Mesendoderm (in vitro differentiated cells): ENCODE data around the gene C17orf75. TPM values are rescaled to one million over a fixed set of nuclear protein-coding genes. Genes with fewer than 3 reads are reported as not detected.
"Not testable (repeated sequence)": the region's sequence is repeated elsewhere in the genome, so short reads cannot be mapped to it uniquely, and the experiment has no call there.

Source experiments
- DNase-seq: peaks from one replicate; pipeline ENCODE4 v3.0.0; 2013
- H2AK5ac ChIP-seq: 2 replicates; pipeline ENCODE4 v1.6.1; 2013; ENCODE audit warnings: low read length, inconsistent platforms
- H2BK120ac ChIP-seq: 2 replicates; pipeline ENCODE4 v1.6.1; 2013; ENCODE audit warnings: low read depth, mild to moderate bottlenecking, low read length, moderate library complexity, mixed read lengths
- H2BK15ac ChIP-seq: replicated peaks from 2 replicates; pipeline ENCODE4 v1.6.1; 2013; ENCODE audit warnings: low read depth, mild to moderate bottlenecking, moderate library complexity
- H2BK5ac ChIP-seq: 2 replicates; pipeline ENCODE4 v1.6.1; 2013; ENCODE audit warnings: low read length, inconsistent platforms
- H3K18ac ChIP-seq: 2 replicates; pipeline ENCODE4 v1.6.1; 2013; ENCODE audit warnings: mild to moderate bottlenecking, low read length, mixed read lengths
- H3K23ac ChIP-seq: one replicate; pipeline ENCODE4 v1.6.1; 2013; ENCODE audit warnings: low read length
- H3K27ac ChIP-seq: 2 replicates; pipeline ENCODE4 v1.5.1; 2013; ENCODE audit warnings: low read depth, mild to moderate bottlenecking, inconsistent platforms, low read length, moderate library complexity
- H3K27me3 ChIP-seq: 2 replicates; pipeline ENCODE4 v1.6.1; 2013; ENCODE audit warnings: low read length, control low read depth, mild to moderate bottlenecking, inconsistent platforms; ENCODE audit not compliant: insufficient read depth, poor library complexity
- H3K36me3 ChIP-seq: 2 replicates; pipeline ENCODE4 v1.6.1; 2013; ENCODE audit warnings: low read length, inconsistent platforms; ENCODE audit not compliant: control insufficient read depth, insufficient read depth
- H3K4ac ChIP-seq: one replicate; pipeline ENCODE4 v1.6.1; 2013; ENCODE audit warnings: low read depth, mild to moderate bottlenecking, low read length, moderate library complexity
- H3K4me1 ChIP-seq: 2 replicates; pipeline ENCODE4 v1.6.1; 2013; ENCODE audit warnings: low read depth, low read length, inconsistent platforms; ENCODE audit not compliant: control insufficient read depth
- H3K4me2 ChIP-seq: 2 replicates; pipeline ENCODE4 v1.6.1; 2013; ENCODE audit warnings: low read length
- H3K4me3 ChIP-seq: 2 replicates; pipeline ENCODE4 v1.5.1; 2013; ENCODE audit warnings: mild to moderate bottlenecking, low read length
- H3K56ac ChIP-seq: one replicate; pipeline ENCODE4 v1.6.1; 2013; ENCODE audit warnings: low read length
- H3K79me1 ChIP-seq: 2 replicates; pipeline ENCODE4 v1.6.1; 2013; ENCODE audit warnings: low read length, inconsistent platforms
- H3K79me2 ChIP-seq: 2 replicates; pipeline ENCODE4 v1.6.1; 2013; ENCODE audit warnings: mild to moderate bottlenecking, low read length; ENCODE audit not compliant: control insufficient read depth, insufficient read depth
- H3K9ac ChIP-seq: 2 replicates; pipeline ENCODE4 v1.6.1; 2013; ENCODE audit warnings: low read length, inconsistent platforms
- H4K5ac ChIP-seq: one replicate; pipeline ENCODE4 v1.6.1; 2013; ENCODE audit warnings: low read length
- H4K8ac ChIP-seq: one replicate; pipeline ENCODE4 v1.6.1; 2013; ENCODE audit warnings: low read depth, mild to moderate bottlenecking, control low read depth, low read length, moderate library complexity
- WGBS: extraction: QIAGEN DNeasy Blood & Tissue Kit; methylation state at CpG from one replicate; pipeline ENCODE4 v1.1.7; 2013; ENCODE audit warnings: low lambda C conversion rate, missing lambda C conversion rate; ENCODE audit not compliant: insufficient coverage; ENCODE audit errors: extremely low coverage; 5-methylcytosine and 5-hydroxymethylcytosine counted together
- polyA plus RNA-seq, 2 experiments: library from polyadenylated mRNA; stranded (reverse); fragments of 200-250 nt; gene quantifications; one replicate each; pipeline ENCODE4 v1.2.3, GENCODE V29; 2013

Gene C17orf75
- 30.9 TPM for polyA plus RNA-seq (2013, experiment 1 of 2)
- 31.9 TPM for polyA plus RNA-seq (2013, experiment 2 of 2)

DNA sequence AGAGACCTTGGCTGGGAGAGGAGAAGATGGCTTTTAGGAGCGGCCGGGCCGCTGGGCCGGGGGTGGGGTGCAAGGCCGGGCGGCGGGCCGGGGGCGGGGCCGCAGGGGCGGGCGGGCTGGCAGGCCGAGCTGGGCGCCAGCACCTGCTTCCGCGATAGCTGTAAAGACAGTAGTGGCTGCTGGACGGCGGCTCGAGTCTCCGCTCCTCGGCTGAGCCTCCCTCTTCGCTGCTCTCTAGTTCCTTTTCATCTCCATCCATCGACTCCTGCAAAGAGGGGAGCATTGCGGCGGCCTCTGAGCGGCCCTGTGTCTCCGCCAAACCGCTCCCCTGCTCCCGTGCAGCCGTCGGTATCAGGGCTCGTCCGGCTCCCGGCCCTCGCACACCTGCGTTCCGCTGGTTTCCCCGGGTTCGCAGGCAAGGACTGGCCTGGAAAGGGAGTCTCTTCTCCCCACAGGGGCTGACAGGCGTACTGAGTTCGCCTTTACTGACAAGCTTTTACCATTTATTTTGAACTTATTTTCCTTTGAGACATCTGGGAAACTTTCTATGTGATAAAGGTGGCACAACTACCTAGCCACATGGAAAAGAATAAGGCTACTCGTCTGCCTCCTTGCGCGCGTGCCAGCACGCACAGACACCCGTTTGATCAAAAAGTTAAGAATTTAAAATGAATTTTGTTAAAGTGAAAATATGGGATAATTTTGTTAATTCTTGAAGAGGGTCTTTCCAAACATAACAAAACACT lies at the start of gene C17orf75:
Gene C17orf75, minus strand, starts transcription at position 317 of the 746 bp plus-strand sequence. Its CDS starts 34 bp downstream, at position 283.
- Histone ChIP-seq H3K23ac (no peak within 1 kb of the TSS), H3K4me2 (peak within 1 kb of the TSS; percentile 36), H3K79me1 (peaks cover 4% of the 10 kb centered on the region), H3K56ac (peak within 1 kb of the TSS; percentile 94), H3K4me1 (peaks cover 4% of the 10 kb centered on the region), H3K27ac (peak within 1 kb of the TSS; percentile 1), H3K4me3 (peak within 1 kb of the TSS; percentile 81), H4K5ac (no peak within 1 kb of the TSS), H3K18ac (no peak within 1 kb of the TSS), H2BK5ac (no peak within 1 kb of the TSS), H2BK120ac (no peak within 1 kb of the TSS), H3K9ac (peak within 1 kb of the TSS; percentile 88), H3K4ac (peak within 1 kb of the TSS; percentile 70), H3K79me2 (no peaks in the 10 kb centered on the region), H4K8ac (peak within 1 kb of the TSS; percentile 28), H2BK15ac (no peak within 1 kb of the TSS), H3K27me3 (no peaks in the 10 kb centered on the region), H2AK5ac (no peak within 1 kb of the TSS), H3K36me3 (no peaks in the 10 kb centered on the region)
- WGBS, result no CpG with 5 or more reads among the region's 47 CpGs
- DNase-seq, result peak; percentile 84

DNA sequence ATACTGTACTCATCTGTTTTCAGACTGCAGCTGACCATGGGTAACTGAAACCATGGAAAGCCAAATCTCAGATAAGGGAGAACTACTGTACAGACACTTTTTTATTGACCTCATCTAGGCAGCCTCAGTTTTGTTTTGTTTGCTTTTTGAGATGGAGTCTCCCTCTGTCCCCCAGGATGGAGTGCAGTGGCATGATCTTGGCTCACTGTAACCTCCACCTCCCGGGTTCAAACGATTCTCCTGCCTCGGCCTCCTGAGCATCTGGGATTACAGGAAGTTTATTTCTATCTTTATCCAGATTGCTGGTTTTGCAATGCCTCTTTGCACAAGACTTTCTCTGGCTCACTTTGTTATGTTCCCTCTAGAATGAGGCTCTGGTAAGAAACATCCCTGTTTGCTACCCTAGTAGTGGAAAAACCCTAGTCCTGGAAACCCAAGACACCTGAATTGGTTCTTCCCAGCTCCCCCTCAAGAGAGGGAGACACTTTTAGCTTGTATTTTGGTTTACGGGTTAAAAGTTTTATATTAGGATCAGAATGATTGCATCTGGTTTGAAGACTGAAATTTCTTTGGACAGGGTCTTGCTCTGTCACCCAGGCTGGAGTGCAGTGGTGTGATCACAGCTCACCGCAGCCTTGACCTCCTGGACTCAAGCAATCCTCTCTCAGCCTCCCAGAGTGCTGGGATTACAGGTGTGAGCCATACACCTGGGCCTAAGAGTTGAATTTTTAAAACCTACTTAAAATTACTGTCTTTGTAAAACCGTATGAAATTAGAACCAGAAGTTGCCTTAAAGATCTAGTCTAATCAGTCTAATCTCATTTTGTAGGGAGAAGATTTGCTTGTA lies 46.9 kb upstream of the C17orf75 start:
- no peak overlapping the region for H4K8ac ChIP-seq
- H3K4me3 ChIP-seq, result no peak overlapping the region
- no peak overlapping the region for H2BK120ac ChIP-seq
- H3K4me2 ChIP-seq, result no peak overlapping the region
- WGBS, result no CpG with 5 or more reads among the region's 6 CpGs
- H3K36me3 ChIP-seq, result no peaks in the 10 kb centered on the region
- no peak overlapping the region for H3K23ac ChIP-seq
- no peak overlapping the region for H4K5ac ChIP-seq
- H3K79me2 ChIP-seq, result no peaks in the 10 kb centered on the region
- H2BK5ac ChIP-seq, result no peak overlapping the region
- H3K27ac ChIP-seq, result no peak overlapping the region
- no peak overlapping the region for H2AK5ac ChIP-seq
- no peak overlapping the region for H2BK15ac ChIP-seq
- H3K56ac ChIP-seq, result no peak overlapping the region
- H3K4ac ChIP-seq, result no peak overlapping the region
- no peak overlapping the region for H3K18ac ChIP-seq
- no peaks in the 10 kb centered on the region for H3K27me3 ChIP-seq
- no peaks in the 10 kb centered on the region for H3K79me1 ChIP-seq
- no peak for DNase-seq
- no peaks in the 10 kb centered on the region for H3K4me1 ChIP-seq
- no peak overlapping the region for H3K9ac ChIP-seq

- DNase-seq, H3K18ac ChIP-seq, H3K23ac ChIP-seq, H2BK5ac ChIP-seq, H3K4me3 ChIP-seq, H2AK5ac ChIP-seq, H2BK120ac ChIP-seq, H2BK15ac ChIP-seq, H3K4ac ChIP-seq, H3K9ac ChIP-seq, H3K56ac ChIP-seq, H3K79me2 ChIP-seq, H3K4me1 ChIP-seq, H3K79me1 ChIP-seq, H4K8ac ChIP-seq, H3K27me3 ChIP-seq, H3K27ac ChIP-seq, H3K36me3 ChIP-seq, H3K4me2 ChIP-seq, H4K5ac ChIP-seq: not testable (repeated sequence)
- WGBS, result no CpG with 5 or more reads among the region's 14 CpGs
Measured at GRCh38 chr17:32388128-32388527, 46.2 kb upstream of the C17orf75 start.

DNA sequence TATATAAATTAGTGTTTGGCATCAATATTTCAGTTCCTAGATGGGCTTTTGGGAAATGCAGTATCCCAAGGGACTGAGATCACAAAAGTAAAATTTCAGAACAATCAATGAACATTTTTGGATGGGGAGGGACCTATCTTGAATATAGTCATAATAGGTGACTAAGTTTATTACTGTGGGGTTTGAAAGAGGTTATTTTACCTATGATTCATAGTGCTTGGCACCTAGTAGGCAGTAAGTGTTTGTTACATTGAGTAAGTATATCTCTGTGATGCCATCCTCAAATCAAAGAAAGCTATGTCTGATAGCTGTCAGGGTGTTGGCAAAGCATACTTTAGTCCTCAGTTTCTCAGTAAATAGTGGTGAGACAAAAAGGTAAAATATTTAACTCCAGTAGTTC lies 44.9 kb upstream of the C17orf75 start:
- Histone ChIP-seq H3K4me2 (no peak overlapping the region), H2AK5ac (no peak overlapping the region), H2BK5ac (no peak overlapping the region), H3K9ac (no peak overlapping the region), H3K36me3 (no peaks in the 10 kb centered on the region), H3K79me2 (no peaks in the 10 kb centered on the region), H4K8ac (no peak overlapping the region), H2BK15ac (no peak overlapping the region), H3K23ac (no peak overlapping the region), H3K4me1 (no peaks in the 10 kb centered on the region), H4K5ac (no peak overlapping the region), H3K79me1 (no peaks in the 10 kb centered on the region), H3K18ac (no peak overlapping the region), H2BK120ac (no peak overlapping the region), H3K4ac (no peak overlapping the region), H3K27ac (no peak overlapping the region), H3K56ac (no peak overlapping the region), H3K27me3 (no peaks in the 10 kb centered on the region), H3K4me3 (no peak overlapping the region)
- DNase-seq, result no peak

GRCh38 chr17:32385971-32386370 lies 44.0 kb upstream of the C17orf75 start:
- Histone ChIP-seq H2BK5ac (no peak overlapping the region), H2BK120ac (no peak overlapping the region), H2AK5ac (no peak overlapping the region), H3K4ac (no peak overlapping the region), H3K27me3 (no peaks in the 10 kb centered on the region), H3K18ac (no peak overlapping the region), H3K9ac (no peak overlapping the region), H3K27ac (no peak overlapping the region), H3K23ac (no peak overlapping the region), H3K4me3 (no peak overlapping the region), H3K79me2 (no peaks in the 10 kb centered on the region), H2BK15ac (no peak overlapping the region), H3K79me1 (no peaks in the 10 kb centered on the region), H3K4me1 (no peaks in the 10 kb centered on the region), H4K5ac (no peak overlapping the region), H3K4me2 (no peak overlapping the region), H3K56ac (no peak overlapping the region), H4K8ac (no peak overlapping the region), H3K36me3 (no peaks in the 10 kb centered on the region)
- DNase-seq, result no peak
- 100% methylated on average over 3 of the region's 5 CpGs for WGBS
